Measurements from ENCODE around the gene ARHGAP33.

DNA sequence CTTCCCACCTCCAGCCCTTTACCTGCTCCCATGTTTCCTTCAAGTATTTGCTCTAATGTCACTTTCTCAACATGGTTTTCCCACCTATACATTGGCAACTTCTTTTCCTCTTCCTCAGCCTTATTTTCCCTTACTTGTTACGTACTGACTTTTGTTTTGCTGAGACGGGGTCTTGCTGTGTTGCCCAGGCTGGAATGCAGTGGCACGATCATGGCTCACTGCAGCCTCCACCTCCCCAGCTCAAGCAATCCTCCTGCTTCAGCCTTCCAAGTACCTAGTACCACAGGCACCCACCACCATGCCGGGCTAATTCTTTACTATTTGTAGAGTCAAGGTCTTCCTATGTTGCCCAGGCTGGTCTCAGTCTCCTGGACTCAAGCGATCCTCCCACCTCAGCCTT lies 32.3 kb downstream of the ARHGAP33 start:
- TF ChIP-seq, protein P1, sequence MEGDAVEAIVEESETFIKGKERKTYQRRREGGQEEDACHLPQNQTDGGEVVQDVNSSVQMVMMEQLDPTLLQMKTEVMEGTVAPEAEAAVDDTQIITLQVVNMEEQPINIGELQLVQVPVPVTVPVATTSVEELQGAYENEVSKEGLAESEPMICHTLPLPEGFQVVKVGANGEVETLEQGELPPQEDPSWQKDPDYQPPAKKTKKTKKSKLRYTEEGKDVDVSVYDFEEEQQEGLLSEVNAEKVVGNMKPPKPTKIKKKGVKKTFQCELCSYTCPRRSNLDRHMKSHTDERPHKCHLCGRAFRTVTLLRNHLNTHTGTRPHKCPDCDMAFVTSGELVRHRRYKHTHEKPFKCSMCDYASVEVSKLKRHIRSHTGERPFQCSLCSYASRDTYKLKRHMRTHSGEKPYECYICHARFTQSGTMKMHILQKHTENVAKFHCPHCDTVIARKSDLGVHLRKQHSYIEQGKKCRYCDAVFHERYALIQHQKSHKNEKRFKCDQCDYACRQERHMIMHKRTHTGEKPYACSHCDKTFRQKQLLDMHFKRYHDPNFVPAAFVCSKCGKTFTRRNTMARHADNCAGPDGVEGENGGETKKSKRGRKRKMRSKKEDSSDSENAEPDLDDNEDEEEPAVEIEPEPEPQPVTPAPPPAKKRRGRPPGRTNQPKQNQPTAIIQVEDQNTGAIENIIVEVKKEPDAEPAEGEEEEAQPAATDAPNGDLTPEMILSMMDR (IDR thresholded peaks at IDR 0.05; ENCODE audit: borderline replicate concordance, extremely low read depth, low read length, poor library complexity, severe bottlenecking): no peak
- TF ChIP-seq EZH2 (IDR thresholded peaks at IDR 0.05; ENCODE audit: borderline replicate concordance, low read depth, low read length, severe bottlenecking): no peak

All from DND-41 (cell line).